Keratinocyte (primary cell): ENCODE measurements around the gene LOXL4. TPM values are rescaled to one million over a fixed set of nuclear protein-coding genes. Genes with fewer than 3 reads are reported as not detected.

Experiments
- DNase-seq: peaks from one replicate; pipeline ENCODE4 v3.0.0-alpha.2; 2011; ENCODE audit warnings: low read depth, missing footprints, low spot score
- FAIRE-seq: peaks from 2 replicates; lab custom pipeline; 2011; peaks lifted over from hg19 to GRCh38; lab: Jason Lieb, UNC
- H2AFZ ChIP-seq: 2 replicates; pipeline ENCODE4 v1.6.0; 2012; ENCODE audit warnings: low read length, control low read depth, inconsistent platforms; ENCODE audit not compliant: control insufficient read depth
- H3K27ac ChIP-seq: 2 replicates; pipeline ENCODE4 v1.5.1; 2011; ENCODE audit warnings: low read length; ENCODE audit not compliant: control insufficient read depth, insufficient read depth
- H3K27me3 ChIP-seq: 3 replicates; pipeline ENCODE4 v1.6.0; 2011; ENCODE audit warnings: low read length; ENCODE audit not compliant: control insufficient read depth, insufficient read depth; ENCODE audit errors: extremely low read depth
- H3K36me3 ChIP-seq, 2 experiments: 2 replicates in 1 of 2; 3 replicates in 1 of 2; pipeline ENCODE4 v1.5.1; 2011; ENCODE audit warnings: low read length in 2 of 2, mild to moderate bottlenecking in 1 of 2; ENCODE audit not compliant: control insufficient read depth in 2 of 2, insufficient read depth in 2 of 2; ENCODE audit errors: extremely low read depth in 1 of 2
- H3K4me1 ChIP-seq: 3 replicates; pipeline ENCODE4 v1.5.1; 2011; ENCODE audit warnings: low read length; ENCODE audit not compliant: control insufficient read depth, insufficient read depth; ENCODE audit errors: extremely low read depth
- H3K4me2 ChIP-seq: 3 replicates; pipeline ENCODE4 v1.6.0; 2011; ENCODE audit warnings: low read depth, low read length; ENCODE audit not compliant: control insufficient read depth, insufficient read depth; ENCODE audit errors: extremely low read depth
- H3K4me3 ChIP-seq, 3 experiments: fragments of 200-600 bp in 1 of 3; sonication (generic) in 1 of 3; 2 replicates in 2 of 3; 3 replicates in 1 of 3; pipeline ENCODE4 v1.5.1; 2011 to 2016; ENCODE audit warnings: low read length in 3 of 3, mild to moderate bottlenecking in 3 of 3, control low read depth in 2 of 3, inconsistent platforms in 1 of 3, low read depth in 1 of 3, mixed read lengths in 1 of 3, mixed run types in 1 of 3, moderate library complexity in 1 of 3; ENCODE audit not compliant: control insufficient read depth in 2 of 3, insufficient read depth in 2 of 3; ENCODE audit errors: extremely low read depth in 1 of 3
- H3K79me2 ChIP-seq: 2 replicates; pipeline ENCODE4 v1.6.0; 2012; ENCODE audit warnings: low read length; ENCODE audit not compliant: control insufficient read depth, insufficient read depth
- H3K9ac ChIP-seq: 3 replicates; pipeline ENCODE4 v1.6.0; 2011; ENCODE audit warnings: low read length; ENCODE audit not compliant: control insufficient read depth, insufficient read depth; ENCODE audit errors: extremely low read depth
- H3K9me1 ChIP-seq: 3 replicates; pipeline ENCODE4 v1.6.0; 2011; ENCODE audit warnings: low read length; ENCODE audit not compliant: control insufficient read depth, insufficient read depth; ENCODE audit errors: extremely low read depth
- H3K9me3 ChIP-seq: 2 replicates; pipeline ENCODE4 v1.5.1; 2012; ENCODE audit warnings: low read depth, low read length; ENCODE audit not compliant: control insufficient read depth
- H4K20me1 ChIP-seq: 3 replicates; pipeline ENCODE4 v1.6.0; 2011; ENCODE audit warnings: low read length; ENCODE audit not compliant: control insufficient read depth, insufficient read depth; ENCODE audit errors: extremely low read depth
- CTCF ChIP-seq, 3 experiments: IDR thresholded peaks in 1 of 3; conservative IDR thresholded peaks in 1 of 3; optimal IDR thresholded peaks in 1 of 3; 2 replicates in 2 of 3; 3 replicates in 1 of 3; pipeline versions ENCODE3 to v1.5.1; 2011; ENCODE audit warnings: low read length in 3 of 3, mild to moderate bottlenecking in 3 of 3, moderate library complexity in 2 of 3, control low read depth in 1 of 3, inconsistent platforms in 1 of 3; ENCODE audit not compliant: insufficient read depth in 2 of 3; ENCODE audit errors: extremely low read depth in 1 of 3
- EZH2 ChIP-seq: IDR thresholded peaks from one replicate; pipeline ENCODE4 v1.6.1; 2012; ENCODE audit warnings: inconsistent platforms, mild to moderate bottlenecking, low read length, moderate library complexity
- dilution Hi-C: fragments of 300-500 bp; cut with MboI; formaldehyde crosslinking; loops from one replicate; pipeline ENCODE4 v1.7.0; 2020; ENCODE audit warnings: low sequenced_read_pairs; ENCODE audit not compliant: extremely low pct_ligation_motif_present
- polyA plus RNA-seq, 5 experiments: library from polyadenylated mRNA; depleted of rRNA in 3 of 5; stranded (reverse) in 3 of 5; stranded (forward) in 1 of 5; unstranded in 1 of 5; fragments of >200 nt; gene quantifications; 1 replicate in 1 of 5; 2 replicates in 3 of 5; 3 replicates in 1 of 5; pipeline versions ENCODE4 v1.2.1 to v1.2.3, GENCODE V29; 2011 to 2012; ENCODE audit warnings: missing spikeins in 2 of 5, low read depth in 1 of 5, low replicate concordance in 1 of 5

The LOXL4 gene
- polyA plus RNA-seq, 1 donor (not counting 4 experiments of a cell fraction or from before 2014, with no cell fraction given): 0.01 TPM

- no peak for FAIRE-seq
These were observed 6.3 kb downstream of the LOXL4 start for GRCh38 chr10:98261436-98262277.

GRCh38 chr10:98260752-98261151 lies 7.2 kb downstream of the LOXL4 start:
- Histone ChIP-seq H3K27me3 (no peaks in the 10 kb centered on the region), H3K36me3 (peaks cover 0 to 1% of the 10 kb centered on the region in 2 experiments), H3K9me1 (no peaks in the 10 kb centered on the region), H4K20me1 (no peaks in the 10 kb centered on the region), H3K4me3 (no peak overlapping the region), H3K4me1 (no peaks in the 10 kb centered on the region), H2AFZ (no peak overlapping the region), H3K79me2 (no peaks in the 10 kb centered on the region), H3K27ac (no peak overlapping the region), H3K4me2 (no peak overlapping the region), H3K9me3 (no peaks in the 10 kb centered on the region), H3K9ac (no peak overlapping the region)
- TF ChIP-seq EZH2 (no peak), CTCF (optimal IDR thresholded peaks at IDR 0.05 in 1 of 3, IDR thresholded peaks at IDR 0.05 in 1 of 3, conservative IDR thresholded peaks at IDR 0.05 in 1 of 3; ENCODE audit: extremely low read depth in 1 of 3, insufficient read depth in 2 of 3, low read length in 3 of 3) (no peak)
- FAIRE-seq (no peak), DNase-seq (no peak)
- dilution Hi-C loops: no loop called here

More at GRCh38 chr10:98261436-98262277, 6.3 kb downstream of the LOXL4 start:
- no peak overlapping the region for H3K9ac ChIP-seq
- no peaks in the 10 kb centered on the region for H4K20me1 ChIP-seq
- no peaks in the 10 kb centered on the region for H3K9me3 ChIP-seq
- TF ChIP-seq CTCF (optimal IDR thresholded peaks at IDR 0.05 in 1 of 3, IDR thresholded peaks at IDR 0.05 in 1 of 3, conservative IDR thresholded peaks at IDR 0.05 in 1 of 3; ENCODE audit: extremely low read depth in 1 of 3, insufficient read depth in 2 of 3, low read length in 3 of 3): no peak
- no peak for TF ChIP-seq EZH2
- no peaks in the 10 kb centered on the region for H3K4me1 ChIP-seq
- H3K27ac ChIP-seq: no peak overlapping the region
- H3K9me1 ChIP-seq: no peaks in the 10 kb centered on the region
- H3K27me3 ChIP-seq: peaks cover 5% of the 10 kb centered on the region
- peaks cover 0 to 1% of the 10 kb centered on the region in 2 experiments for H3K36me3 ChIP-seq
- no peaks in the 10 kb centered on the region for H3K79me2 ChIP-seq
- H3K4me2 ChIP-seq: no peak overlapping the region
- no peak overlapping the region for H3K4me3 ChIP-seq
- H2AFZ ChIP-seq: no peak overlapping the region
- DNase-seq: no peak
- dilution Hi-C loops: no loop called here
